ENCODE measurements around the gene DESI1. TPM values are rescaled to one million over a fixed set of nuclear protein-coding genes. Genes with fewer than 3 reads are reported as not detected.
A peak's percentile ranks its signal among the peaks of the same experiment; 100 is the strongest.
"Not testable (repeated sequence)": the region's sequence is repeated elsewhere in the genome, so short reads cannot be mapped to it uniquely, and the experiment has no call there.

DESI1 gene
- polyA plus RNA-seq: 10 to 100 TPM in 2 of 3 donors, 1 to 10 TPM in 1; 7.0 to 19.6 (median 16.8) TPM

GRCh38 chr22:41620589-41621098 lies at the start of gene DESI1:
Gene DESI1, minus strand, starts transcription at chr22:41621043. Its CDS starts 204 bp downstream, at chr22:41620839.
- WGBS, 3 donors: 0 to 1% (median 1%) methylated on average over 39 to 40 of the region's 40 CpGs
- peak within 1 kb of the TSS; percentile 70 for H3K27ac ChIP-seq (ENCODE audit: low read depth, low read length)

GRCh38 chr22:41668971-41669911 lies 48.4 kb upstream of the DESI1 start:
- 79 to 86% (median 83%) methylated on average over 21 of the region's 21 CpGs for WGBS, 3 donors
- no peak overlapping the region for H3K27ac ChIP-seq (ENCODE audit: low read depth, low read length)

- H3K27ac ChIP-seq (ENCODE audit: low read depth, low read length): no peak overlapping the region
Measured at GRCh38 chr22:41664951-41665350, 44.1 kb upstream of the DESI1 start.

GRCh38 chr22:41664490-41664889 lies 43.6 kb upstream of the DESI1 start:
- H3K27ac ChIP-seq (ENCODE audit: low read depth, low read length): no peak overlapping the region

More at GRCh38 chr22:41664951-41665350, 44.1 kb upstream of the DESI1 start:
- WGBS, 3 donors: 78 to 93% (median 90%) methylated on average over 3 of the region's 3 CpGs

- WGBS, 3 donors: 82 to 90% (median 83%) methylated on average over 7 to 9 of the region's 9 CpGs
- not testable (repeated sequence) for H3K27ac ChIP-seq (ENCODE audit: low read depth, low read length)
Measured at GRCh38 chr22:41663594-41663993, 42.8 kb upstream of the DESI1 start.

- H3K27ac ChIP-seq (ENCODE audit: low read depth, low read length): no peak overlapping the region
- 87 to 98% (median 94%) methylated on average over 2 of the region's 2 CpGs for WGBS, 3 donors
Measured at GRCh38 chr22:41661713-41662112, 40.9 kb upstream of the DESI1 start.

- H3K27ac ChIP-seq (ENCODE audit: low read depth, low read length): no peak overlapping the region
- 72 to 92% (median 89%) methylated on average over 3 of the region's 3 CpGs for WGBS, 3 donors
Measured at GRCh38 chr22:41661088-41661487, 40.2 kb upstream of the DESI1 start.

- WGBS, 3 donors: 71 to 81% (median 72%) methylated on average over 3 of the region's 3 CpGs
- H3K27ac ChIP-seq (ENCODE audit: low read depth, low read length): no peak overlapping the region
Measured at GRCh38 chr22:41660416-41660815, 39.6 kb upstream of the DESI1 start.

GRCh38 chr22:41659941-41660340 lies 39.1 kb upstream of the DESI1 start:
- WGBS, 3 donors: 85 to 93% (median 88%) methylated on average over 1 of the region's 1 CpG

GRCh38 chr22:41658869-41659268 lies 38.0 kb upstream of the DESI1 start:
- 94 to 96% (median 94%) methylated on average over 17 of the region's 17 CpGs for WGBS, 3 donors
- H3K27ac ChIP-seq (ENCODE audit: low read depth, low read length): no peak overlapping the region

More at GRCh38 chr22:41659941-41660340, 39.1 kb upstream of the DESI1 start:
- H3K27ac ChIP-seq (ENCODE audit: low read depth, low read length): no peak overlapping the region

GRCh38 chr22:41657709-41658108 lies 36.9 kb upstream of the DESI1 start:
- no peak overlapping the region for H3K27ac ChIP-seq (ENCODE audit: low read depth, low read length)
- 97% methylated on average over 6 of the region's 6 CpGs for WGBS, 3 donors

- no peak overlapping the region for H3K27ac ChIP-seq (ENCODE audit: low read depth, low read length)
- 72 to 77% (median 73%) methylated on average over 5 of the region's 5 CpGs for WGBS, 3 donors
Measured at GRCh38 chr22:41656556-41656955, 35.7 kb upstream of the DESI1 start.

- no peak overlapping the region for H3K27ac ChIP-seq (ENCODE audit: low read depth, low read length)
- 94 to 96% (median 95%) methylated on average over 3 of the region's 3 CpGs for WGBS, 3 donors
Measured at GRCh38 chr22:41654322-41654721, 33.5 kb upstream of the DESI1 start.

- WGBS, 3 donors: 94 to 97% (median 94%) methylated on average over 11 of the region's 11 CpGs
- H3K27ac ChIP-seq (ENCODE audit: low read depth, low read length): no peak overlapping the region
Measured at GRCh38 chr22:41650821-41651220, 30.0 kb upstream of the DESI1 start.

GRCh38 chr22:41650229-41650628 lies 29.4 kb upstream of the DESI1 start:
- 93 to 95% (median 94%) methylated on average over 1 of the region's 1 CpG for WGBS, 3 donors
- no peak overlapping the region for H3K27ac ChIP-seq (ENCODE audit: low read depth, low read length)

- H3K27ac ChIP-seq (ENCODE audit: low read depth, low read length): no peak overlapping the region
- 85 to 96% (median 93%) methylated on average over 1 of the region's 1 CpG for WGBS, 3 donors
Measured at GRCh38 chr22:41648432-41648831, 27.6 kb upstream of the DESI1 start.

GRCh38 chr22:41647771-41648170 lies 26.9 kb upstream of the DESI1 start:
- H3K27ac ChIP-seq (ENCODE audit: low read depth, low read length): no peak overlapping the region
- 70 to 85% (median 85%) methylated on average over 2 to 3 of the region's 3 CpGs for WGBS, 3 donors

- WGBS, 3 donors: 87 to 96% (median 92%) methylated on average over 6 of the region's 6 CpGs
- no peak overlapping the region for H3K27ac ChIP-seq (ENCODE audit: low read depth, low read length)
Measured at GRCh38 chr22:41642331-41643110, 21.7 kb upstream of the DESI1 start.

GRCh38 chr22:41641854-41642253 lies 21.0 kb upstream of the DESI1 start:
- WGBS, 3 donors: 97 to 99% (median 98%) methylated on average over 7 of the region's 7 CpGs
- no peak overlapping the region for H3K27ac ChIP-seq (ENCODE audit: low read depth, low read length)
